Activated CD4-positive, alpha-beta T cell treated with anti-CD3 and anti-CD28 coated beads for 1 hour (primary cell): ENCODE results near the gene CLK1.
"Not testable (repeated sequence)": the region's sequence is repeated elsewhere in the genome, so short reads cannot be mapped to it uniquely, and the experiment has no call there.

Experiments used
- DNase-seq: peaks from one replicate; pipeline ENCODE4 v3.0.0-alpha.2; 2020

The CLK1 gene

DNA sequence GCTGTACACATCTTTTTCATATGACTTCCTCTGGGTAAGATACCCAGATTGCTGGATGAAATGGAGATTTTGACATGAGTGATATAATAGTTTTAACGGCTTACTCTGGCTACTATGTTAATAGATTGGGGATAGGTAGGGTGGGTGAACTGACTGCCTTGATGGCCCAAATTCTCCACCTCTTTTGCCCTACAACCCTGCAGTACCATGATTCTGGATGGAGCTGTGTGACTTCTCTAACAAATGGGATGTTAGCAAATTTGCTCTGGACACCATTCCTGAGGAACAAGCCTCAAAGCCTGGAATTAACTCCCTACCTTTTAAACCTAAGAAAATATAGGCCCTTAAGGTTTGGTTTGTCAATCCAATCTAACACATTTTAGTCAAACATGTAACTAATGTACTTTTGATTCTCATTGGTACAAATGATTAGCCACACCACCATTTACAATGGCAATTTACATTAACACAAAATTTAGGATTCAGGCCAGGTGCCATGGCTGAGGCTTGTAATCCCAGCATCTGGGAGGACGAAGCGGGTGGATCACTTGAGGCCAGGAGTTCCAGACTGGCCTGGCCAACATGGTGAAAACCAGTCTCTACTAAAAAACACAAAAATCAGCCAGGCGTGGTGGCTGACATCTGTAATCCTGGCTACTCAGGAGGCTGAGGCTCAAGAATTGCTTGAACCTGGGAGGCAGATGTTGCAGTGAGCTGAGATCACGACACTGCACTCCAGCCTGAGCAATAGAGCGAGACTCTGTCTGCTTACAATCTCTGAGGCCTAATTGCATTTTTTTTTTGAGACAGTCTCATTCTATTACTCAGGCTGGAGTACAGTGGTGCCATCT is 12.8 kb downstream of the CLK1 start:
- DNase-seq, result no peak

DNA sequence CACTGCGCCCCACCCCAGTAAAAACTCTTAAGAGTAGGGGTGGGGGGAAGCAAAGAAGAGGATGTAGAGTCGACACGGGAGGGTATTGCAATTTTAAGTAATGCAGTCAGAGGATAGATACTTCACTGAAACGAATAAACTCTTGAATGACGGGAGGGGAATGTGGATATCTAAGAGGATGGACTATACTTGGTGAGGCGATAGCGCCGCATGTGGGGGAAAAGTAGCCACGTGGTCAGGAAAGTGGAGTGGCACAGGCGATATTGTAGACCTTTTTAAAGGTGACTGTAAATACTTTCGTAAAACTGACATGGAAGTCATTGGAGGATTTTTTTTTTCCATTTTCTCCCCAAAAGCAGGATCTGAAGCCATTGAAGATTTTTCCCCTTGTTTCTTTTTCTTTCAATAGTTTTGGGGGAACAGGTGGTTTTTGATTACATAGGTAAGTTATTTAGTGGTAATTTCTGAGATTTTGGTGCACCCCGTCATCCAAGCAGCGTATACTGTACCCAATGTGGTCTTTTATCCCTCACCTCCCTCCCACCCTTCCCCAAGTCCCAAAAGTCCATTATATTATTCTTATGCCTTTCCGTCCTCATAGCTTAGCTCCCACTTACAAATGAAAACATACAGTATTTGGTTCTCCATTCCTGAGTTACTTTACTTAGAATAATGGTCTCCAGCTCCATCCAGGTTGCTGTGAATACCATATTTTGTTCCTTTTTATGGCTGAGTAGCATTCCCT is 13.8 kb downstream of the CLK1 start:
- DNase-seq, result no peak

DNA sequence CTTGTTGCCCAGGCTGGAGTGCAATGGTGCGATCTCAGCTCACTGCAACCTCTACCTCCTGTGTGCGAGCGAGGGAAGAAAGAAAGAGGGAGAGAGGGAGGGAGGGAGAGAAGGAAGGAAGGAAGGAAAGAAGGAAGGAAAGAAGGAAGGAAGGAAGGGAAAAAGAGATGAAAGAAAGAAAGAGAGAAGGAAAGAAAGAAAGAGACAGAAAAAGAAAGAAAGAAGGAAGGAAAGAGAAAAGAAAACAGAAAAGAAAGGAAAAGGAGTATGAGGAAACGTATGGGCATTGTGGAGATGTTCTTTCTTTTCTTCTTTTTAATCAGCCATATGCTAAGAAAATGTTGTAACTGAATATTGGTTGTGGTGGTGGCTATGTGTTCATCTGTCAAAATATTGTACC is 16.5 kb downstream of the CLK1 start:
- DNase-seq, result no peak

DNA sequence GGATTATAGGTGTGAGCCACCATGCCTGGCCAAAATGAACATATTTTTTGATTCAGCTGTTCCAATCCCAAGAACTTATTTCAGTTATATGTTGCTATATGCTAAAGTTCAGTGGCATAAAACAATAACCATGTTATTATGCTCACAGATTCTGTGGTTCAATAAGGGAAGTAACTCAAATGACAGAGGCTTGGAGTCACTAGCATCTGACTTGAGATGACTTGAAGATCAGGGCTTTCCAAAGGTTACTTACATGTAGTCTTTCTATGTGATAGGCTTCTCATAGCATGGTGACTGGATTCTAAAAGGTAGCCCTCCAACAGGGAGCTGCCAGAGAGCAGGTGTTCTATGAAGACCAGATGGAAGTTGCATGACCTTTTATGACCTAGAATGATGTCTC is 17.2 kb downstream of the CLK1 start:
- no peak for DNase-seq

DNA sequence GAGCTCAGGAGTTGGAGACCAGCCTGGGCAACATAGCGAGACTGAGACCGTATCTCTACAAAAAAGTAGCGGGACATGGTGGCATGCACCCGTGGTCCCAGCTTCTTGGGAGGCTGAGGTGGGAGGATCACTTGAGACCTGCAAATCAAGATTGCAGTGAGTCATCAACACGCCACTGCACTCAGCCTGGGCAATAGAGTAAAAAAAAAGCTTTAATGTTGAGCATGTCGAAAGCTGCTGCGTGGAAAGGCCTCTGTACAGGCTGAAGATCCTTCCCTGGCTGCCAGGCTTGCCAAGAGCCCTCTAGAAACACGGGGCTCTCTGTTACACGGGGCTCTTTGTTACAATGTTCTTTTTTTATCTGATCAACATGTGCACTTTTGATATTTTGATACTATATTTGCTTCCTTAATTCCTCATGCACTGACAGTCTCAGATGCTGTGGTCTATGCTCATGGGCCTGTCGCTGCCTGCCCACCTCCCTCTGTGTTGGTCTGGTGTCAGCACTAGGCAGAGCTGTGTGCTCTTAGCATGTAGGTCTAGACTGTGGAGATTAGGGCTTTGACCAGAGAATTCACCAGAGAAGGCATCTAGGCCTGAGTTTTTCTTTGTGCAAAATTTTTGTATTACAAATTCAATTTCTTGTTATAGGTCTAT is 18.7 kb downstream of the CLK1 start:
- no peak for DNase-seq

DNA sequence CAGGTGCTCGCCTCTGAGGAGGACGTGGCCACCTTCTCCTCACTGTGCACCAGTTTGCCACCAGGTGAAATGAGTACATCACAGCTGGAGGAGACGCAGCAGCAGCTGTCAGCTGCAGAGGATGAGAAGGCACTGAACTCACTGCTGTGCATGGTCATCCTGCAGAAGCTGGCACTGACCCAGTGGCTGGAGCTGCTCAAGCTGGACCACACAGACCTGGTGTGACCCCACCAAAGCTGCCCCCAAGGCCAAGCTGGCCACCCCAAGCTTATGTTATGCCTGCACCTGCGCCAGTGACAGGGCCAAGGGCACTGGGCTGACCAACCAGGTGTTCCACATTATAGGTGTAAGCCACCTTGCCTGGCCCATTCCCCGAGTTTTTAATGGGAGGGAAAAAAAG is 19.3 kb downstream of the CLK1 start:
- no peak for DNase-seq

DNA sequence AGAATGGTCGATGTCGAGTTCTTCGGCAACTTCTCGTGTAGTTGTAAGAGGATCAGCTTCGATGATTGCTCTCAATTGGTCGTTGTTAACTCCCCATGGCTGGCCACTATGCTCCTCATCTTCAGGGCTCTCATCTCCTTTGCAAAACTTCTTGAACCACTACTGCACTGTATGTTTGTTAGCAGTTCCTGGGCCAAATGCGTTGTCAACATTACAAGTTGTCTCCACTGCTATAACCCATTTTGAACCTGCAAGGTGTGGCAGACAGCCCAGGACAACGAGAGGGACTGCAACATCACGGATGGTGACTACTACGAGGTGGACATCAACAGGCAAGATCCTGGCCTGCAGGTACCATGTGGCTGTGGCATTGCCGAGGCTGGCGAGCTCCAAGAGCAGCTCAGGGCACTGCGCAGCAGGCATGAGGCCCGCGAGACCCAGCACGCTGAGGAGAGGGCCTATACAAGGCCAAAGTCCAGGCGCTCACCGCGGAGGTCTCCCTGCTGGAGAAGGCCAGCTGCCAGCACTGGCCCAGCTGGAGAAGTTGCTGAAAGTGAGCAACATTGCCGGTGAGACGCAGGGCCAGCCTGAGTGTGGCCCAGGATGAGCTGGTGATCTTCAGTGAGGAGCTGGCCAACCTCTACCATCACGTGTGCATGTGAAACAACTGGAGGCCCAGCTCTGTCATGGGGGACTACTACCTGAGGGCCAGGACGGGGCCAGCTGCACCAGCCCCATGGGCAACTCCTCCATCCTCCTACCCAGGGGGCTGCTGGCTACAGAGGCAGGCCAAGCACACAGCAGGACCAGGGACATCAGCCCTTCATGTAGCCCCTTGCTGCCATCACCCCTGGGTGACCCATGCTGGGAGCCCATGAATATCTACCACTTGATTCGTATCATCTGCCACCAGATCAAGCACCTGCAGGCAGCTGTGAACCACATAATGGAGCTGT is 20.2 kb downstream of the CLK1 start:
- no peak for DNase-seq

DNA sequence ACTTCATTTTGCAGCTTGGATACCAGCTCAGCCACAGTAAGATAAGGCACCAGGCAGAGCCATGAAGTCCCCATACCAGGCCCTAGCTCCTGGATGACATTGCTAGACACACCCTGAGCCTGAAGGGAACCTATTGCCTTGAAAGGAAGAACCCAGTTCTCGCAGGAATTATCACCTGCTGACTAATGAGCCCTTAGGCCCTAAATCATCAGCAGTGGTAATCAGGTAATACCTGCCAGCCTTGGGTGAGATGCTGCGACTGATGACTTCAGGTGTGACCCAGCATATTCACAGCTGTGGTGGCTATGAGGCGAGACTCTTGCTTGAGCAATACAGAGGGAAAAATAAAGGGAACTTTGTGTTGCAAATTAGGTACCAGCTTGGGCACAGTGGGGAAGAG is 24.9 kb downstream of the CLK1 start:
- DNase-seq, result no peak

DNA sequence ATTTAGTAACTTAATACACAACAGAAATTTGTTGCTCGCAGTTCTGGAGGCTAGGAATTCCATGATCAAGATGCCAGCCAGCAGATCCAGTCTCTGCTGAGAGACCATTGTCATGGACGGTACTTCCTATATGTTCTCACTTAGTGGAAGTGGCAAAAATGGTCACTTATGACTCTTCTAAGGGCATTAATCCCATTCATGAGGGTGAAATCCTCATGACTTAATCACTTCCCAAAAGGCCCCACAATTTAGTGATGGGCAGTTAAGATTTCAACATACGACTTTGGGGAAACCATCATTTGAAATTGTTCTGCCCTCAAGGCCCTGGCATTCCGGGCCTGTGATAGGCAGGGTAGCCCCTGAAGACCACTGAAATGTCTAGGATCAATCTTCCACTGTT is 29.8 kb downstream of the CLK1 start:
- DNase-seq, result no peak

DNA sequence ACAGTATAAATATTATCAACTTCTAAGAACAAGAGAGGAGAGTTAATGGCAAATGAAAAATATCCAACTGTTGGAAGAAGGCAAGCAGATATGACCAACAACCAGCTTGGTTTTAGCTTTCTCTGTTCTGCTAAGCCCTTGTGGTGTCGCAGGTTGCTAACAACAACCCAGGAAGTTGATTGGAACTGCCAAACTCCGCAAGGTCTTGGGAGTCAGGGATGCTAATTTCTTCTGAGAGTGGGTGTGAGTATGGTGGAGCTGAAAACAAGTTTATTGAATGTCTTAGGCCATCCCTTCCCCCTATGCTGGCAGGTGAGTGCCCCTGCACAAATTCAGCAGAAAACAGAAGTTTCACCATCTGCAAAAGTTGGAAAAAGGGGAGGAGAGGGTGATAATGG is 35.2 kb downstream of the CLK1 start:
- no peak for DNase-seq

DNA sequence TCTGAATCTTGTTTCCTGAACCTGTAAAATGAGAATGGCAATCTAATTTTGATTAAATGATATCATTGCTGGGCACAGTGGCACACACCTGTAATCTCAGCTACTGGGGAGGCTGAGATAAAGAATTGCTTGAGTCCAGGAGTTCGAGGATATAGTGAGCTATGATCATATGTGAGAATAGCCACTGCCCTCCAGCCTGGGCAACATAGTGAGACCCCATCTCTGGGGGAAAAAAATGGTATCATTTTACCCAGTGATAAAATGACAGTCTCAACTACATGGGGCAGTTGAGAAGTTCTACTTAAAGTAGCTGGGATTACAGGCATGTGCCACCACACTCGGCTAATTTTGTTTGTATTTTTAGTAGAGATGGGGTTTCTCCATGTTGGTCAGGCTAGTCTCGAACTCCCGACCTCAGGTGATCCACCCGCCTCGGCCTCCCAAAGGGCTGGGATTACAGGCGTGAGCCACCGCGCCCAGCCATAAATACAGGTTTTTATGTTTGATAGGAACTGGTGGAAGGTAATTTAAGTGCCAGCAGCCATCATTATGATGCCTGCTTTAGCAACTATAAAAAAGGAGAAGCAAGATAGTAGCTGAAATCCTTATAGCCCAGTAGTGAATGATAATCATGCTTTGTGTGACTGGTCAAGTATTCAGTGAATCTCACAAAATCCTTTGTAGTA is 35.7 kb downstream of the CLK1 start:
- no peak for DNase-seq

DNA sequence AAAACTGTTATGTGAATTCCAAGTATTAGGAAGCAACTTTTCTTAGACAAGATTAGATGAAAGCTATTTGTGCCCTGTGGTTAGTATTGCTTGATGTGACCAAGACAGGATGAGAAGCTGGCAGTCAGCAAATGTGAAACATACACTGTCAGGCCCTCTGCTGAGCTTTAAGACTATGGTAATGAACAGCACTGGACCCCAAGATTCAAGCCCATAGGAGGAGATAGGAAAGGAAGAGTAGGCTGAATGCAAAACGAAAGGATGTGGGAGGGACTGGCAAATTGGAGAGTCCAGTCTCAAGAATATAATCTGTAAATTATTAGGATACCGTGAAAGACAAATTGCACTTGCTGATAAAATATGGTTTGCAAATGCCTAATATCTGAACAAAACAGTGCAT is 36.4 kb downstream of the CLK1 start:
- DNase-seq, result no peak

DNA sequence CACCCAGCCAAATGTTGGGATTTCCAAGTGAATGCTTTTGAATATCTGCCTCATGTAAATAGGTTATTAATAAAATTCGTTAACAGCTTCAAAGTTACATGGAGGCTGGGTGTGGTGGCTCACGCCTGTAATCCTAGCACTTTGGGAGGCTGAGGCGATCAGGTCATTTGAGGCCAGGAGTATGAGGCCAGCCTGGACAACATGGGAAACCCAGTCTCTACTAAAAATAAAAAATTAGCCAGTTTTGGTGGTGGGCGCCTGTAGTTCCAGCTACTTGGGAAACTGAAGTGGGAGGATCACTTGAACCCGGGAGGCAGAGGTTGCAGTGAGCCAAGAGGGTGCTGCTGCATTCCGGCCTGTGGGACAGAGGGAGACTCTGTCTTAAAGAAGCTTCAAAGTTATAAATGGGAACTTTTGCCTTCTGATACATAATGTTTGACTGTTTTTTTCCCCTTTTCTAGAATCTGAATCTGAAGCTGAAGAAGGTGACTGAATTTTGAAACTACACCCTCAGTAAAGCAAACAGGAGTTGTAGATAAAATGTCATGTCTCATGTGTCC is 42.7 kb downstream of the CLK1 start:
- no peak for DNase-seq

DNA sequence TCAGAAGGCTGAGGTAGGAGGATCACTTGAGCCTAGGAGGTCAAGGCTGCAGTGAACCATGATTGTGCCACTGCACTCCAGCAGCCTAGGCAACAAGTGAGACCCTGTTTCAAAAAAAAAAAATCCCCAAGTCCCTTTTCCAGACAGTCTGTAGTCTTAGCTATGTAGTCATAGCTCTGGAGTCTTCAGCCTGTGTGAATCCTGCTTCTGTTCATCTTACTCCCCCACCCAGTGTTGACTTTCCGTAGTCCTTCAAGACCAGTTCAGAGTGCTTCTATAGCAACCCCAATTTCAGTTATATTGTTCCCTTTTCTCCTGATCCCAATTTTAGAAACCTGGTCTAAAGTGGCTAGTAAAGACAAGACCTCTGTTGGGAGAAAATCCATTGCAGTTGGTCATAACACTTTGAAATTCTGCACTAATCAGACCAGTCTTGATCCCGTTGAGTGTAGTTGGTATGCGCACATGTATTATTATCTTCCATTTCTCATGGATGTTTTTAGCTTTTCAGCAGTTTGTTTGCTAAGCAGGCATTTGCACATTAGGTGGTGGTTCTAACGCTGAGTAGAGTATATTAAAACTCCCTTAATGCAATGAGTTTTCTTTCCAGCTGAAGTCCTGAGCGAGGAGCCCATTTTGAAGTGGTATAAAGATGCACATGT is 43.8 kb downstream of the CLK1 start:
- no peak for DNase-seq

DNA sequence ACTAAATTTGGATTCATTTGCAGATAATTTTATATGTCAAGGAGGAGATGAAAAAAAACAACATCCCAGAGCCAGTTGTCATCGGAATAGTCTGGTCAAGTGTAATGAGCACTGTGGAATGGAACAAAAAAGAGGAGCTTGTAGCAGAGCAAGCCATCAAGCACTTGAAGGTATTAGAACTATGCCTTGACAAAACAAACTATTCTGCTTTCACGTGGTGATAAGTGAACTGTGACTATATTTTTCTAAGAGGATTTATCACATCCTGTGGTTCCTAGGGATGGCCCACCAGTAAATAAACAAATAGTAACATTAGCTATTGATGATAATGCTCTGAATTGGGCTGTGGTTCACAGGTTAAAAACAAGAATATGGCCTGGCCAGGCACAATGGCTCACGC is 45.7 kb downstream of the CLK1 start:
- DNase-seq, result not testable (repeated sequence)

DNA sequence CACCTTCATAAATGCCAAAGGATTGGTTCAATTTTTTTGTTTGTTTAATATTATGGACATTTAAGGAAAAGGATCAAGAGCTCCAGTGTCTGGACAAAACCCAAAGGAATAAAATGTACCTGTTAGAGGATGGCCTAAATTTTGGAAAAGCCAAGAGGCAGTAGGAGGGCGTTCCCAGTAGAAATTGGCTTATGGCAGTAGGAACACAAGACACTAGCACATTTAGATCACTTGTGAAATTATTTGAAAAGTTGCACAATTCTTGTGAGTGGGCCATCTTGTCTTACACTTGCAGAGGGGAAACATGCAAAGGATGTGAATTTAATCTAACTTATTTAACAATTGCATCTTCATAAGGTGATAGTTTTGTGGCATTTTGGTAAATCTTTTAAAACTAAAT is 49.5 kb downstream of the CLK1 start:
- DNase-seq, result no peak

DNA sequence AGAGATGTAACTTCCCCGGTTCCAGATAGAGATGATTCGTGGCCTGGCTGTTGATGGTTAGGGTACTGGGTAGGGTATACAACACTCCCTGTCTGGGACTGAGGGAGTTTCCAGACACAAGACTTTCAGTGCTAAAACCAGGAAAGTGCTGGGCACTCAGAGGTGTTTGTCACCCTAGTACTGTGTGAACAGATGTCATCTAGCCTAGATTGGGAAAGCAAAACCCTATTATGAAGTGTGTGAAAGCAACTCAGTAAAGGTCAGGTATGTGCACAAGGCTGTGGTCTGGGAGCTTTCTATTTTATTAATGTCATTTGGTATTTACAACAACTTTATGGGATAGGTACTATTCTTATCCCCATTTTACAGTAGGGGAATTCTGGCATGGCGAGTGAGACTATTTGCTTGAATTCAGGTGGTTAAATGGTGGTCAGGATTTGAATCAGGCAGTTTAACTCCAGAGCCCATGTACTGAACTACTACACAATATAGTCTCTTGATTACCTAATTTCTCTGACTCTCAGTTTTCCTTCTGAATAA is 50.1 kb downstream of the CLK1 start:
- DNase-seq, result no peak

DNA sequence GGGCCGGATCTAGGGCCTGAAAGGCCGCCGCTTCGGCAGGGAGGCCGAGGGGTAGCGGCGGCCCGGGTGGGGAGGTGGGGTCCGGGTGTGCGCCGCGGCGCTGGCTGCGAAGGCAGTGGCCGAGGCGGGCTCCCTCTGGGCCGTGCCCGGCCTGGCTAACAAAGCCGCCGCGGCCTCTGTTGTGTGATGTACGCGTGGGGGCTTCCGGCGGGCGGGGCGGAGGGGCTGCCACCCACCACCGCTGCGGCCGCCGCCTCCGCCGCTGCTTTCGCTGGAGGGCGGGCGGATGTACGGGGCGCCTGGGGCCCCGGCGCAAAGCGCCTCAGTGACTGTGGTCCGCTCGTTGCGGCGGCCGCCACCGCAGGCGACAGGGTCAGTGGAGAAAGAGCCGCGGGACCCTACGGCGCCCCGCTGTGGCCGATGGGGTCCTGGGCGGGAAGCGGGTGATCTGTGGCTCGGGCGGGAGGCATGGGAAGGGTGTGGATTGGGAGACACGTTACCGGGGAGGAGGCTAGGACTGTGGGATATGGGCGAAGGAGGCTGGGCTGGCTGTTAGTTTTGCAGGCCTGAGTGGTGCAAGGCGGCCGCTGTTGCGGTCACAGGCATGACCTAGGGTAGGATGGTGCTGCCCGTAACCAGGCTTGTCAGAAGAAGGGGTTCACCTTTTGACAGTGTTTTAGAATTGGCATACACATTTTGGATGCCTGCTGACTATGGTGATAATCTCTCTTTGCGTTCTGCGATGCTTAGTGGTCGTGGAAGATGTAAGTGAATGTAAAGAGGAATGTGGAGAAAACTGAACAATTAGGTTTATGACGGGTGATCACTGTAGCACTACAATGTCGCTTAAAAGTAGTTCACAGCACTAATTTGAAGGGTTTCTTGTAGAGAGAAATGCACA is 52.1 kb downstream of the CLK1 start:
- DNase-seq, result peak; percentile 43

DNA sequence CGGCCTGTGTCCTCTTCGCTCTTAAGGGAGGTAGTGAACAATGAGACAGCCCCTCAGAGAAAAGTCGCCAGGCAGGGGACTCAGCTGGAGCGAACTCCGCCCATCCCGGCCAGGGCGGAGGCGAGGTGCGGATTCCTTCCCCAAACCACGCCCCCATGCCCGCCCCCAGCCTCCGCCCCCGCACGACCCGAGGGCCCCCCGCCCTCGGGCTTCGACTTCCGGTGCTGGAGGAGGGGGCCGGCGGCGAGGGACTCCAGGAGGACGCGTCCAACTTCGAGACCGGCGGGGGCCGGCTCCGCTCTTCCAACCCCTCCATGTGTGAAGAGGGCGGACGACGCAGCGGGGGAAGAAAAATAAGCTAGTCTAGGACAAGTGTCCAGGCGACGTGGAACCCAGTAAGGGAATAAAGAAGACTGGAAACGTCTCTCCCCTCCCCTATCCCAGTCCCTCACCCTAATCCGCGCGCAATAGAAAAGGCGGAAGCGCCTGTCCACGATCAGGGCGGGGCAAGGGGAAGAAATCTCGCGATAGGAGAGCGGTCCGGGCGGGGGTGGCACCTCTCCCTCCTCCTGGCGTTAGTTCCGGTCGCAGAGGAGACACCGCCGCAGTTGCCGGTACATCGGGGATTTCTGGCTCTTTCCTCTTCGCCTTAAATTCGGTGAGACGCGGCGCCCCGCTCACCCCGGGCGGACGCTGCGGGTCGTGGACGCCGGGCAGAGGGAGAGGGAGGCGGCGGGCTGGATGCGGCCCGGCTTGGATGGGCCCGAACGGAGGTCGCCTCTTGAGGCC is 52.9 kb downstream of the CLK1 start, which contains the start of gene BZW1:
TSS of gene BZW1 (plus strand) at position 578 of the 789 bp plus-strand sequence. CDS start 1,308 bp downstream, outside the sequence.
- peak; percentile 95 for DNase-seq
